NCI-H774 (cell line): ENCODE measurements around the gene CPA1.

Experiments used
- DNase-seq: peaks from one replicate; lab custom pipeline; 2025; lab: John Stamatoyannopoulos, UW

Gene CPA1

GRCh38 chr7:130379921-130380860 is at the start of gene CPA1:
Gene CPA1, plus strand, starts transcription at chr7:130380494. Its CDS starts 27 bp downstream, at chr7:130380521.
- DNase-seq: no peak

GRCh38 chr7:130332259-130333053 is 47.8 kb upstream of the CPA1 start:
- no peak for DNase-seq

GRCh38 chr7:130333832-130334231 is 46.5 kb upstream of the CPA1 start:
- no peak for DNase-seq

GRCh38 chr7:130334274-130334673 is 46.0 kb upstream of the CPA1 start:
- no peak for DNase-seq

GRCh38 chr7:130337410-130337971 is 42.8 kb upstream of the CPA1 start:
- no peak for DNase-seq

- DNase-seq: no peak
Observed at GRCh38 chr7:130338233-130338632, 42.1 kb upstream of the CPA1 start.

GRCh38 chr7:130341882-130342281 is 38.4 kb upstream of the CPA1 start:
- no peak for DNase-seq

- no peak for DNase-seq
Observed at GRCh38 chr7:130342701-130343380, 37.5 kb upstream of the CPA1 start.

- DNase-seq: no peak
Observed at GRCh38 chr7:130344271-130344866, 35.9 kb upstream of the CPA1 start, which contains the start of gene CPA5. Gene CPA5, plus strand, starts transcription at chr7:130344816. Its CDS starts 1,670 bp downstream, at chr7:130346486.

- DNase-seq: no peak
Observed at GRCh38 chr7:130345136-130345535, 35.2 kb upstream of the CPA1 start.

GRCh38 chr7:130345725-130346124 is 34.6 kb upstream of the CPA1 start:
- no peak for DNase-seq

GRCh38 chr7:130346177-130346905 is 34.0 kb upstream of the CPA1 start:
- DNase-seq: no peak

- DNase-seq: no peak
Observed at GRCh38 chr7:130346941-130347340, 33.4 kb upstream of the CPA1 start.

GRCh38 chr7:130349911-130350782 is 30.1 kb upstream of the CPA1 start:
- DNase-seq: no peak

- no peak for DNase-seq
Observed at GRCh38 chr7:130350945-130351790, 29.1 kb upstream of the CPA1 start.

- no peak for DNase-seq
Observed at GRCh38 chr7:130351791-130352090, 28.6 kb upstream of the CPA1 start.

GRCh38 chr7:130352194-130353074 is 27.9 kb upstream of the CPA1 start:
- DNase-seq: peak; percentile 76

GRCh38 chr7:130353196-130353595 is 27.1 kb upstream of the CPA1 start:
- no peak for DNase-seq
